A673 (cell line): ENCODE data around the gene DYNC1LI1. TPM values are rescaled to one million over a fixed set of nuclear protein-coding genes. Genes with fewer than 3 reads are reported as not detected.

Source experiments
- BruUV-seq: library from RNA; stranded (reverse); fragments of 400-500 nt; replicated peaks from 2 replicates; lab custom pipeline; 2021; lab: Mats Ljungman, UMichigan
- CTCF ChIA-PET: fragments of 300-600 bp; sonication (Branson Sonifier 250); formaldehyde crosslinking; loops from one replicate; lab custom pipeline; 2022; ENCODE audit warnings: antibody characterized with exemption; lab: Charles Lee
- POLR2A ChIA-PET: fragments of 300-600 bp; sonication (Branson Sonifier 250); formaldehyde crosslinking; loops from one replicate; lab custom pipeline; 2022; ENCODE audit warnings: antibody characterized with exemption; ENCODE audit not compliant: low non-redundant PET; lab: Charles Lee
- DNase-seq: peaks from one replicate; pipeline ENCODE4 v3.0.0-alpha.2; 2015; ENCODE audit warnings: low spot score
- H3K27ac ChIP-seq: fragments of 200-600 bp; sonication (generic); 2 replicates; pipeline ENCODE4 v1.5.1; 2016; ENCODE audit warnings: mixed run types, low read depth, mild to moderate bottlenecking, mixed read lengths, antibody characterized with exemption, low read length; ENCODE audit not compliant: poor library complexity, severe bottlenecking
- H3K27me3 ChIP-seq: fragments of 200-600 bp; sonication (generic); replicated peaks from 2 replicates; pipeline ENCODE4 v1.6.1; 2017; ENCODE audit warnings: mixed run types, low read depth, mild to moderate bottlenecking, mixed read lengths, antibody characterized with exemption, low read length; ENCODE audit not compliant: insufficient read depth, poor library complexity
- H3K36me3 ChIP-seq: fragments of 200-600 bp; sonication (generic); 2 replicates; pipeline ENCODE4 v1.6.1; 2016; ENCODE audit warnings: mixed run types, mild to moderate bottlenecking, mixed read lengths, antibody characterized with exemption, low read length; ENCODE audit not compliant: insufficient read depth, poor library complexity, severe bottlenecking
- H3K4me1 ChIP-seq: fragments of 200-600 bp; sonication (generic); 2 replicates; pipeline ENCODE4 v1.6.1; 2017; ENCODE audit warnings: mixed run types, mild to moderate bottlenecking, mixed read lengths, antibody characterized with exemption, low read length; ENCODE audit not compliant: insufficient read depth, poor library complexity, severe bottlenecking
- H3K4me3 ChIP-seq: fragments of 200-600 bp; sonication (generic); 2 replicates; pipeline ENCODE4 v1.5.1; 2016; ENCODE audit warnings: low read depth, mixed run types, mild to moderate bottlenecking, mixed read lengths, low read length; ENCODE audit not compliant: poor library complexity, severe bottlenecking
- H3K9me3 ChIP-seq: fragments of 200-600 bp; sonication (generic); 2 replicates; pipeline ENCODE4 v1.6.1; 2016; ENCODE audit warnings: mixed run types, low read depth, mild to moderate bottlenecking, mixed read lengths, antibody characterized with exemption, low read length; ENCODE audit not compliant: poor library complexity, severe bottlenecking
- CTCF ChIP-seq: fragments of 300-800, 200-600 bp; sonication (generic); conservative IDR thresholded peaks from 2 replicates; pipeline ENCODE4 v1.5.1; 2017; ENCODE audit warnings: low read depth, mild to moderate bottlenecking, antibody characterized with exemption, low read length, moderate library complexity, mixed read lengths
- EZH2 ChIP-seq: fragments of 200-600 bp; sonication (generic); IDR thresholded peaks from 2 replicates; pipeline ENCODE4 v1.6.1; 2017; ENCODE audit warnings: borderline replicate concordance, low read depth, mild to moderate bottlenecking, mixed read lengths, antibody characterized with exemption, low read length; ENCODE audit not compliant: poor library complexity, severe bottlenecking
- intact Hi-C: fragments of 100-400 bp; cut with micrococcal nuclease; formaldehyde crosslinking; loops from one replicate; pipeline ENCODE4 v1.10.0; 2022; ENCODE audit not compliant: unreplicated experiment
- total RNA-seq: library from RNA; stranded (reverse); gene quantifications from 2 replicates; pipeline ENCODE4 v1.2.3, GENCODE V29; 2021

The DYNC1LI1 gene
- total RNA-seq, 1 experiment from 2014 or later, result 73.1 TPM

DNA sequence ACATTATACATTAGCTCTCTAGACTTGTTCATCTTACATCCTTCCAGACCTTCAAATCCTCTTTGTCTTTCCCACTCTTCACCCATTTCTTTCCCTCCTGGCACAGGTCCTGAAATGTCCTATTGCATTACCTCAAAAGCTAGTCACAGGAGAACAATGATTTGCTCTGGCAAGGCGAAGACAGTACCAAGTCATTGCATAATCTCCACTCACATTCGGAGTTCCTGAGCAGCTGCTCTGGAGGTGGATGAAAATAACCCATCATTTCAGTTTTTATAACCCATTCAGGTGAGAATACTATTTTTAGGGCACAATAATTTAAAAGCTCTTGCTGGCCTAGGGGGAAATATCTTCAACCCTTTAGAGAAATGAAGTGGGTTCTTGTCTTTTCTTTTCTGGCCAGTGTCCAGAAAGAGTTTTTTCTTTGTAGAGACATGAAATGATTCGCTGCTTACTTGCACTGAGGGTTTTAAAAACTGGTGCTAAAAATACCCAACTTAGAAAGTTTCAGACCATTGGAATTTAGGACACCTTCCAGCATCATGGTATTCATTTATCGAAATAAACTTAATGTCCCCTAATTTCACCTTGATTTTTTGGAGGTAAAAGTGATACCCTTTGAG, 23.4 kb upstream of the DYNC1LI1 start:
- H3K27me3 ChIP-seq, result no peaks in the 10 kb centered on the region
- BruUV-seq, result no TSS peak
- H3K27ac ChIP-seq, result no peak overlapping the region
- intact Hi-C loops, result no loop called here
- no peaks in the 10 kb centered on the region for H3K36me3 ChIP-seq
- ChIA-PET CTCF (no interaction called here), POLR2A (no interaction called here)
- H3K9me3 ChIP-seq, result no peaks in the 10 kb centered on the region
- H3K4me3 ChIP-seq, result no peak overlapping the region
- no peak for TF ChIP-seq CTCF
- no peak for TF ChIP-seq EZH2
- DNase-seq, result no peak
- H3K4me1 ChIP-seq, result no peaks in the 10 kb centered on the region

DNA sequence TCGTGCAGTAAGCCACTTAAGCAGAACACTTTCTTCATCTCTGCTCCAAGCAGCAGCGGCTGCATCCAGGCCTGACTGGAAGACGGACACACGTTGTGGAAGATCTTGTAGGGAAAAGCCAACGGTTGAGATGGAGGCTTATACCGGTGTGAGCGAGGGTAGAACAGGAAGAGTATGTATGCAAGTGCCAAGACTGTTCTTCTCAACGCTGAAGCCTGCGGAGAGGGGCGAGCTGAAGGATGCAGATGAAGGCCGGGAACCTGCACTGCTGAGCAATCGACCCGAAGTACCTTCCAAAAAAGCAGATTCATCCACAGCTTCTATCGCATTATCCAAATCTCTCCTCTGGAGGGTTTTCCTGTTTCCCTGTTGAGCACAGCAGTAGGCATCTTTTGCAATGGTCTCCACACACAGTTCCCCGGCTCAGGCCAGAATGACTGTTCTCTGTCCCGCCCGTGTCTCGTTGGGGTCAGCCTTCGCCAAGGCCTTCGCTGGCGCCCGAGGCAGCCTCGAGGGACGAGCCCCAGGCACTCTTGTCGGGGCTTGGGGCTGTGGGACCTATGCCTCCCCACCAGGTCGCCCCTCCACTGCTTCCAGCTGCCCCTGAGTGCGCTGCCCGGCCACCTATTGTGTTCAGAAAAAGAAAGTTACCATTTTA, 22.2 kb upstream of the DYNC1LI1 start:
- POLR2A ChIA-PET, result no interaction called here

DNA sequence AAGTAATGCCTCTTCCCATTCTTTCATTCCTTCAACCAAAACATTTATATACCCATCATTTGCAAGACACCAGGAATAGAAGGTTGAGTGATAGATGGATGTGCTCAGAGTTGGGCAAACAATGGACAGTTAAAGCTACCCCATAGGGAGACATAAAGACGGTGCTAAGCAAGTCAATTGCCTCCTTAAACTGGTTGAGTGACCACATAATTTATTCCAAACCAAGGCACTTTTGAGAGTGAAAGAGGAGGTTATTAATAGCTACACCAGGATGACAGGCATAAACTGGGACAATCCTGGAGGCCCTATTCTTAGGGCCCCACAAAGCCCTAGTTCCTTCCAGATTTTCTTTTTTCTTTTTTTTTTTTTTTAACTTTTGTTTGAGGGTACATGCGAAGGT, 21.4 kb upstream of the DYNC1LI1 start:
- Histone ChIP-seq H3K4me1 (no peaks in the 10 kb centered on the region), H3K4me3 (no peak overlapping the region), H3K9me3 (no peaks in the 10 kb centered on the region), H3K36me3 (no peaks in the 10 kb centered on the region), H3K27ac (no peak overlapping the region), H3K27me3 (no peaks in the 10 kb centered on the region)
- DNase-seq, result no peak
- no peak for TF ChIP-seq CTCF
- no peak for TF ChIP-seq EZH2
- ChIA-PET CTCF (interaction anchor here (0.5 kb wide), 1 partner anchor 83 kb away, joined by 3 read pairs; no protein-coding TSS in a partner anchor), POLR2A (no interaction called here)
- BruUV-seq, result no TSS peak
- intact Hi-C loops, result no loop called here

More for the DNA sequence above, 22.2 kb upstream of the DYNC1LI1 start:
- Histone ChIP-seq H3K4me1 (no peaks in the 10 kb centered on the region), H3K9me3 (no peaks in the 10 kb centered on the region), H3K27me3 (no peaks in the 10 kb centered on the region), H3K36me3 (no peaks in the 10 kb centered on the region), H3K4me3 (no peak overlapping the region), H3K27ac (no peak overlapping the region)
- no TSS peak for BruUV-seq
- TF ChIP-seq CTCF (no peak), EZH2 (no peak)
- no peak for DNase-seq
- intact Hi-C loops, result no loop called here
- CTCF ChIA-PET, result no interaction called here
